Thoracic aorta (tissue), 2 donors: ENCODE data around the gene PTPRCAP. TPM values are rescaled to one million over a fixed set of nuclear protein-coding genes. Genes with fewer than 3 reads are reported as not detected.

ENCODE experiments used
- ATAC-seq: fragments of 150-250 bp; one replicate; pipeline ENCODE4 v1.8.0; 2017; ENCODE audit warnings: low read depth; ENCODE audit not compliant: insufficient number of reproducible peaks, low FRiP score
- DNase-seq: peaks from one replicate; pipeline ENCODE4 v3.0.0-alpha.2; 2020; ENCODE audit warnings: low spot score
- H3K27ac ChIP-seq, 2 donors: fragments of 200-600 bp; sonication (generic); 1 replicate in 1 of 2; 2 replicates in 1 of 2; pipeline ENCODE4 v1.5.1; 2016; ENCODE audit warnings: mild to moderate bottlenecking in 2 of 2, moderate library complexity in 2 of 2
- H3K27me3 ChIP-seq: fragments of 200-600 bp; sonication (generic); replicated peaks from 2 replicates; pipeline ENCODE4 v1.6.0; 2016; ENCODE audit warnings: mild to moderate bottlenecking; ENCODE audit not compliant: insufficient read depth
- H3K36me3 ChIP-seq: fragments of 200-600 bp; sonication (generic); one replicate; pipeline ENCODE4 v1.5.1; 2016
- H3K4me1 ChIP-seq, 2 donors: fragments of 200-600 bp; sonication (generic); 1 replicate in 1 of 2; 2 replicates in 1 of 2; pipeline versions ENCODE4 v1.5.1 to v1.6.0; 2016; ENCODE audit warnings: low read depth in 2 of 2, mild to moderate bottlenecking in 1 of 2; ENCODE audit not compliant: control insufficient read depth in 1 of 2
- H3K4me3 ChIP-seq: fragments of 200-600 bp; sonication (generic); 2 replicates; pipeline ENCODE4 v1.5.1; 2016; ENCODE audit warnings: mild to moderate bottlenecking
- H3K9me3 ChIP-seq: fragments of 200-600 bp; sonication (generic); 2 replicates; pipeline ENCODE4 v1.5.1; 2016
- total RNA-seq, 2 donors: library from RNA; depleted of rRNA; stranded (reverse); fragments of >200 nt; gene quantifications; one replicate each; pipeline versions ENCODE4 v1.1.0 to v1.2.3, GENCODE V29; 2016
- TF ChIP-seq, protein P1 (sequence below): fragments of 200-600 bp; sonication (generic); IDR thresholded peaks from one replicate; pipeline ENCODE4 v1.5.1; 2019; ENCODE audit warnings: antibody characterized with exemption

The PTPRCAP gene
- total RNA-seq, 2 donors from 2014 or later: 4.0 to 7.2 TPM

DNA sequence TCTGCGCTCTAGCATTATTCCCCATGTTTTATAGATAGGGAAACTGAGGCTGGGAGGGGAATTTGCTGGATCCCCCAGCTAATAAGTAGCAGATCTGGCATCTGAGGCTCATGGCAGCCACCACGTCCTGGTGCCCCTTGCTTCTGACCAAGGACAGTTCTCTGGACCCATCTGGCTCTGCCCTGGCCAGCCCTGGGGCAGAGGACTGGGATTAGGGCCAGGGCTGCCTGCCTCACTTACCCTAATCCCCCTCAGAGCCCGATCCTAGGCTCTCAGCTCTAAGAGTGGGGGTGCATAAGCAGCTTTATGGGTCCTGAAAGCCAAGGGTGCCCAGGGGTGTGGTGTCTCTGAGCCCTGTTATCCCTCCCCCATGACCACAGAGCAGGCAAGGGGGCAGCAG is 17.6 kb upstream of the PTPRCAP start, which contains the start of gene CABP4:
TSS of gene CABP4 (plus strand) at position 301 of the 400 bp plus-strand sequence. CDS start at position 371, 70 bp downstream.
- no peak for DNase-seq
- TF ChIP-seq, protein P1, sequence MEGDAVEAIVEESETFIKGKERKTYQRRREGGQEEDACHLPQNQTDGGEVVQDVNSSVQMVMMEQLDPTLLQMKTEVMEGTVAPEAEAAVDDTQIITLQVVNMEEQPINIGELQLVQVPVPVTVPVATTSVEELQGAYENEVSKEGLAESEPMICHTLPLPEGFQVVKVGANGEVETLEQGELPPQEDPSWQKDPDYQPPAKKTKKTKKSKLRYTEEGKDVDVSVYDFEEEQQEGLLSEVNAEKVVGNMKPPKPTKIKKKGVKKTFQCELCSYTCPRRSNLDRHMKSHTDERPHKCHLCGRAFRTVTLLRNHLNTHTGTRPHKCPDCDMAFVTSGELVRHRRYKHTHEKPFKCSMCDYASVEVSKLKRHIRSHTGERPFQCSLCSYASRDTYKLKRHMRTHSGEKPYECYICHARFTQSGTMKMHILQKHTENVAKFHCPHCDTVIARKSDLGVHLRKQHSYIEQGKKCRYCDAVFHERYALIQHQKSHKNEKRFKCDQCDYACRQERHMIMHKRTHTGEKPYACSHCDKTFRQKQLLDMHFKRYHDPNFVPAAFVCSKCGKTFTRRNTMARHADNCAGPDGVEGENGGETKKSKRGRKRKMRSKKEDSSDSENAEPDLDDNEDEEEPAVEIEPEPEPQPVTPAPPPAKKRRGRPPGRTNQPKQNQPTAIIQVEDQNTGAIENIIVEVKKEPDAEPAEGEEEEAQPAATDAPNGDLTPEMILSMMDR: no peak

DNA sequence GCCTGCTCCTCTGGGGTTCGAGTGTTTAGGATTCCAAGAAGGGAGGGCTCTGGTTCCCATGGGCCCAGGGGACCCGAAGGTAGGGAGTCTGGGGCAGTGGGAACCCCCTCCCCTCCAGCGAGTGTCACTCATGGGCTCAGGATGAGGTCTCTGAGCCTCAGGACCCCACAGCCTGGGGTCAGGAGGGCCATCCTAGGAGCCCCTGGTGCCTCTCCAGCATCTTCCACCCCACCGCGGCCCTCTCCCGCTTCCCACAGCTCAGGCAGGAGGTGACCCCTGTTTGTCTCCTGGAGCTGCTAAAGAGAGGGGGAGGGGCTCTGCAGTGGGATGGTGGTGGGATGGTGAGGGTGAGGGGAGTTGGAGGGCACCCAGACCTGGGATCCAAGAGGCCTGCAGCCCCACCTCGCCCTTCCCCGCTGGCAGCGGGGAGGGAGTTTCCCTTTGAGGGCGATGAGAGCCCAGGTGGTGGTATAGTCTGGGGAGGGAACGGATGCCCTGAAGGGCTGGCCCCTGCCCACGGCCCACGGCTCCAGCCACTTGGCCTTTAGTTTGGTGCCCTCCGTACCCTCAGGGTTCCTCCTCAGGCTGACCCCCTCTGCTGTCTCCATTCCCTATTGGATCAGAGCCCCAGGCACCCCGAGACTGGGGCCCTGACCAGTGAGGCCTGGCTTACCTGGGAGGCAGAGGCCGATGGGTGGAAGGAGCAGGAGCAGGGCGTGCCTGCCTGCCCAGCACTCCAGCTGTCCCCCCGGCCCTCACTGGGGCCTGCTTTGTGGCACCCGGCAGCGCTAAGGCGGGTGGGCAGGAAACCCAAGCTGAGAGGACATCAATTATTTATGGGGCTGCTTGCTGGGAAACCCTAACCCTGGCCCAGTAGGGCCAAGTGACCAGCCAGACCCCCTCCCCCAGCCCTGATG is 16.6 kb upstream of the PTPRCAP start:
- Histone ChIP-seq H3K9me3 (no peaks in the 10 kb centered on the region), H3K36me3 (no peaks in the 10 kb centered on the region), H3K4me3 (no peak overlapping the region), H3K4me1 (no peaks in the 10 kb centered on the region), H3K27ac (no peak overlapping the region), H3K27me3 (no peaks in the 10 kb centered on the region)
- TF ChIP-seq, protein P1: no peak
- no peak for ATAC-seq
- no peak for DNase-seq

More for the DNA sequence above, 17.6 kb upstream of the PTPRCAP start, which contains the start of gene CABP4:
- H3K27me3 ChIP-seq: no peaks in the 10 kb centered on the region
- H3K4me1 ChIP-seq: no peaks in the 10 kb centered on the region
- no peaks in the 10 kb centered on the region for H3K9me3 ChIP-seq
- ATAC-seq: no peak
- no peaks in the 10 kb centered on the region for H3K36me3 ChIP-seq
- H3K27ac ChIP-seq: no peak within 1 kb of the TSS
- H3K4me3 ChIP-seq: no peak within 1 kb of the TSS

DNA sequence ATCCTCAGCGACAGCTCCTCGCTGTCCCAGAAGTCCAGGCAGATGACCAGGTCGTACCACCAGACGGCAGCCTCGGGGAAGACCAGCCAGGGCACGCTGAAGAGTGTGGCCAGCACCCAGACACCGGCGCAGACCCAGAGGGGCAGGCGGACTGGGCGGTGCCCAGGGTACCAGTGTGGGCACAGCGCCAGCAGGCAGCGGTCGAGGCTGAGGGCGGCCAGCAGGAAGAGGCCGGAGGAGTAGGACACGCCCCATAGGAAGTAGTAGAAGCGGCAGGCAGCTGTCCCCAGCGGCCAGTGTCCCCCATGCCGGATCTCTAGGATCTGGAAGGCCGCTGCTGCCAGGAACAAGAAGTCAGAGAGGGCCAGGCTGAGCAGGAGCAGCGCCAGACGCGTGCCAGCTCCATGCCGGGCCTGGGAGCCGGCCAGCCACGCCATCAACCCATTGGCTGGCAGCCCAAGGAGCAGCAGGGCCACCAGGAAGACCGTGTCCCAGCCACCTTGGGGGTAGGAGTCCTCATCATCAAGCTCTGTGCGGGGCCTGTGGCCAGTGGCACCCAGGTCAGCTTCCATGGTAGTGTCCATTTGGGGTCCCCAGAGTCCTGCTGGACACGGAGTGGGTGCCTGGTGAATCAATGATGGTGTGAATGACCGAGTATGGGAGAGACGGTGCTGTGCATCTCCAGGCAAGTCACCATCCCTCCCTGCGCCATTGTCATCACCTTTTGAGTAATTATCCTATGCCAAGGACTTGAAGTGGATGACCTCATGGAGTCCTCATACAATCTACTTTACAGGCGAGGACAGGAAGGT is 14.9 kb upstream of the PTPRCAP start, which contains the start of gene GPR152:
TSS of gene GPR152 (minus strand) at position 589 of the 812 bp plus-strand sequence. CDS start at position 584, 5 bp downstream.
- no peak within 1 kb of the TSS for H3K27ac ChIP-seq
- ATAC-seq: no peak
- TF ChIP-seq, protein P1: no peak
- no peaks in the 10 kb centered on the region for H3K27me3 ChIP-seq
- no peak within 1 kb of the TSS for H3K4me3 ChIP-seq
- no peaks in the 10 kb centered on the region for H3K36me3 ChIP-seq
- H3K4me1 ChIP-seq: no peaks in the 10 kb centered on the region
- H3K9me3 ChIP-seq: no peaks in the 10 kb centered on the region
- DNase-seq: no peak

DNA sequence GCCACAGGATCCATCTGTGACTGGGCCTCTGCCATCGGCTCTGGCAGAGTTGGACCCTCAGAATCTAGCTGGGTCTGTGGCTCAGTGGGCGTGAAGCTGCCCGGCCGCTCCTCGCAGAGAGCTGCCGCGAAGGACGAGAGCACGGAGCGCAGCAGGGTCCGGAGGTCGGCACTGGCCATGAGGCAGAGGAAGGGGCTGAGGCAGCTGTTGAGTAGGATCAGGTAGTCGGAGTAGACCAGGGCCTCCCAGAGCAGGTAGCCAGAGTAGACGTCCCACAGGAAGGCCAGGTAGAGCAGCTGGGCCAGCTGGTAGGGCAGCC is 14.1 kb upstream of the PTPRCAP start:
- no peak overlapping the region for H3K27ac ChIP-seq
- ATAC-seq (no peak), DNase-seq (no peak)
- no peaks in the 10 kb centered on the region for H3K4me1 ChIP-seq
- no peaks in the 10 kb centered on the region for H3K9me3 ChIP-seq
- TF ChIP-seq, protein P1: no peak
- H3K4me3 ChIP-seq: no peak overlapping the region
- H3K27me3 ChIP-seq: no peaks in the 10 kb centered on the region
- H3K36me3 ChIP-seq: no peaks in the 10 kb centered on the region
